Measurements from ENCODE around the gene CYP11A1. TPM values are rescaled to one million over a fixed set of nuclear protein-coding genes. Genes with fewer than 3 reads are reported as not detected.
"Not testable (repeated sequence)": the region's sequence is repeated elsewhere in the genome, so short reads cannot be mapped to it uniquely, and the experiment has no call there.

The CYP11A1 gene
- total RNA-seq, 1 experiment from 2014 or later = not detected

- DNase-seq (ENCODE audit: low read depth, low spot score) = no peak
- in situ Hi-C loops (cut with HindIII; ENCODE audit: low pct_unique_long_range_greater_than_20kb, low sequenced_read_pairs) = no loop called here
Measured at GRCh38 chr15:74364936-74365597, 2.4 kb downstream of the CYP11A1 start.

GRCh38 chr15:74362482-74362881 lies 5.0 kb downstream of the CYP11A1 start:
- no peak for DNase-seq (ENCODE audit: low read depth, low spot score)
- in situ Hi-C loops (cut with HindIII; ENCODE audit: low pct_unique_long_range_greater_than_20kb, low sequenced_read_pairs) = no loop called here

- in situ Hi-C loops (cut with HindIII; ENCODE audit: low pct_unique_long_range_greater_than_20kb, low sequenced_read_pairs); DNase-seq (ENCODE audit: low read depth, low spot score): not testable (repeated sequence)
Measured at GRCh38 chr15:74360855-74361254, 6.6 kb downstream of the CYP11A1 start.

- DNase-seq (ENCODE audit: low read depth, low spot score); in situ Hi-C loops (cut with HindIII; ENCODE audit: low pct_unique_long_range_greater_than_20kb, low sequenced_read_pairs): not testable (repeated sequence)
Measured at GRCh38 chr15:74359376-74359775, 8.1 kb downstream of the CYP11A1 start.

- DNase-seq (ENCODE audit: low read depth, low spot score); in situ Hi-C loops (cut with HindIII; ENCODE audit: low pct_unique_long_range_greater_than_20kb, low sequenced_read_pairs): not testable (repeated sequence)
Measured at GRCh38 chr15:74357514-74357913, 9.9 kb downstream of the CYP11A1 start.

- in situ Hi-C loops (cut with HindIII; ENCODE audit: low pct_unique_long_range_greater_than_20kb, low sequenced_read_pairs); DNase-seq (ENCODE audit: low read depth, low spot score): not testable (repeated sequence)
Measured at GRCh38 chr15:74356050-74356449, 11.4 kb downstream of the CYP11A1 start.

GRCh38 chr15:74353992-74354391 lies 13.5 kb downstream of the CYP11A1 start:
- DNase-seq (ENCODE audit: low read depth, low spot score); in situ Hi-C loops (cut with HindIII; ENCODE audit: low pct_unique_long_range_greater_than_20kb, low sequenced_read_pairs): not testable (repeated sequence)

- no peak for DNase-seq (ENCODE audit: low read depth, low spot score)
- in situ Hi-C loops (cut with HindIII; ENCODE audit: low pct_unique_long_range_greater_than_20kb, low sequenced_read_pairs) = no loop called here
Measured at GRCh38 chr15:74352393-74352910, 15.0 kb downstream of the CYP11A1 start.

- DNase-seq (ENCODE audit: low read depth, low spot score) = no peak
- in situ Hi-C loops (cut with HindIII; ENCODE audit: low pct_unique_long_range_greater_than_20kb, low sequenced_read_pairs) = no loop called here
Measured at GRCh38 chr15:74351670-74352069, 15.8 kb downstream of the CYP11A1 start.

GRCh38 chr15:74350295-74351275 lies 16.9 kb downstream of the CYP11A1 start:
- in situ Hi-C loops (cut with HindIII; ENCODE audit: low pct_unique_long_range_greater_than_20kb, low sequenced_read_pairs) = no loop called here
- no peak for DNase-seq (ENCODE audit: low read depth, low spot score)

GRCh38 chr15:74349241-74349778 lies 18.1 kb downstream of the CYP11A1 start:
- DNase-seq (ENCODE audit: low read depth, low spot score) = no peak
- in situ Hi-C loops (cut with HindIII; ENCODE audit: low pct_unique_long_range_greater_than_20kb, low sequenced_read_pairs) = no loop called here

GRCh38 chr15:74347757-74348250 lies 19.6 kb downstream of the CYP11A1 start:
- DNase-seq (ENCODE audit: low read depth, low spot score) = no peak
- in situ Hi-C loops (cut with HindIII; ENCODE audit: low pct_unique_long_range_greater_than_20kb, low sequenced_read_pairs) = no loop called here

GRCh38 chr15:74345051-74345450 lies 22.4 kb downstream of the CYP11A1 start:
- DNase-seq (ENCODE audit: low read depth, low spot score) = no peak
- in situ Hi-C loops (cut with HindIII; ENCODE audit: low pct_unique_long_range_greater_than_20kb, low sequenced_read_pairs) = no loop called here

- no peak for DNase-seq (ENCODE audit: low read depth, low spot score)
- in situ Hi-C loops (cut with HindIII; ENCODE audit: low pct_unique_long_range_greater_than_20kb, low sequenced_read_pairs) = no loop called here
Measured at GRCh38 chr15:74343797-74344127, 23.7 kb downstream of the CYP11A1 start.

- DNase-seq (ENCODE audit: low read depth, low spot score) = no peak
- in situ Hi-C loops (cut with HindIII; ENCODE audit: low pct_unique_long_range_greater_than_20kb, low sequenced_read_pairs) = no loop called here
Measured at GRCh38 chr15:74343127-74343796, 24.2 kb downstream of the CYP11A1 start.

GRCh38 chr15:74340150-74340549 lies 27.3 kb downstream of the CYP11A1 start:
- in situ Hi-C loops (cut with HindIII; ENCODE audit: low pct_unique_long_range_greater_than_20kb, low sequenced_read_pairs) = no loop called here
- no peak for DNase-seq (ENCODE audit: low read depth, low spot score)

GRCh38 chr15:74339371-74339770 lies 28.1 kb downstream of the CYP11A1 start:
- DNase-seq (ENCODE audit: low read depth, low spot score) = no peak
- in situ Hi-C loops (cut with HindIII; ENCODE audit: low pct_unique_long_range_greater_than_20kb, low sequenced_read_pairs) = no loop called here

GRCh38 chr15:74338676-74339075 lies 28.8 kb downstream of the CYP11A1 start:
- in situ Hi-C loops (cut with HindIII; ENCODE audit: low pct_unique_long_range_greater_than_20kb, low sequenced_read_pairs) = no loop called here
- DNase-seq (ENCODE audit: low read depth, low spot score) = no peak
